ENCODE measurements around the gene SYN1. TPM values are rescaled to one million over a fixed set of nuclear protein-coding genes. Genes with fewer than 3 reads are reported as not detected.

SYN1 gene
- polyA plus RNA-seq, 1 donor from 2014 or later, result 4.3 TPM

DNA sequence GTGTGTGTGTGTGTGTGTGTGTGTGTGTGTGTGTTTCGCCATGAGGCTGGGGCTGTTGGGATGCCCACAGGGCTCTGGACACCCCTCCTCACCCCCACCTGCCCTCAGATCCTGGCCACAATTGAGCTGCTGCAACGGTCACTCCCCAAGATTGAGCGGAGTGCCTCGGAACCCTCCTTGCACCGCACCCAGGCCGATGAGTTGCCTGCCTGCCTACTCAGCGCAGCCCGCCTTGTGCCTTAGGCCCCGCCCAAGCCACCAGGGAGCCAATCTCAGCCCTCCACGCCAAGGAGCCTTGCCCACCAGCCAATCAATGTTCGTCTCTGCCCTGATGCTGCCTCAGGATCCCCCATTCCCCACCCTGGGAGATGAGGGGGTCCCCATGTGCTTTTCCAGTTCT lies 48.4 kb downstream of the SYN1 start:
- H3F3A ChIP-seq (ENCODE audit: insufficient read depth, low read length, poor library complexity, severe bottlenecking), result no peaks in the 10 kb centered on the region
- H3K9me3 ChIP-seq (ENCODE audit: low read length), result no peaks in the 10 kb centered on the region
- no peaks in the 10 kb centered on the region for H4K20me1 ChIP-seq (ENCODE audit: insufficient read depth)
- no peak overlapping the region for H3K9ac ChIP-seq (ENCODE audit: low read length)
- H3K27me3 ChIP-seq (ENCODE audit: insufficient read depth, low read depth, low read length), result no peaks in the 10 kb centered on the region
- no peaks in the 10 kb centered on the region for H3K79me2 ChIP-seq (replicated peaks; ENCODE audit: insufficient read depth, low read length)
- H3K9me2 ChIP-seq (ENCODE audit: insufficient read depth, low read length), result no peaks in the 10 kb centered on the region
- TF ChIP-seq RAD21 (conservative IDR thresholded peaks at IDR 0.05), result no peak
- TF ChIP-seq, protein P1, sequence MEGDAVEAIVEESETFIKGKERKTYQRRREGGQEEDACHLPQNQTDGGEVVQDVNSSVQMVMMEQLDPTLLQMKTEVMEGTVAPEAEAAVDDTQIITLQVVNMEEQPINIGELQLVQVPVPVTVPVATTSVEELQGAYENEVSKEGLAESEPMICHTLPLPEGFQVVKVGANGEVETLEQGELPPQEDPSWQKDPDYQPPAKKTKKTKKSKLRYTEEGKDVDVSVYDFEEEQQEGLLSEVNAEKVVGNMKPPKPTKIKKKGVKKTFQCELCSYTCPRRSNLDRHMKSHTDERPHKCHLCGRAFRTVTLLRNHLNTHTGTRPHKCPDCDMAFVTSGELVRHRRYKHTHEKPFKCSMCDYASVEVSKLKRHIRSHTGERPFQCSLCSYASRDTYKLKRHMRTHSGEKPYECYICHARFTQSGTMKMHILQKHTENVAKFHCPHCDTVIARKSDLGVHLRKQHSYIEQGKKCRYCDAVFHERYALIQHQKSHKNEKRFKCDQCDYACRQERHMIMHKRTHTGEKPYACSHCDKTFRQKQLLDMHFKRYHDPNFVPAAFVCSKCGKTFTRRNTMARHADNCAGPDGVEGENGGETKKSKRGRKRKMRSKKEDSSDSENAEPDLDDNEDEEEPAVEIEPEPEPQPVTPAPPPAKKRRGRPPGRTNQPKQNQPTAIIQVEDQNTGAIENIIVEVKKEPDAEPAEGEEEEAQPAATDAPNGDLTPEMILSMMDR (IDR thresholded peaks at IDR 0.05; ENCODE audit: poor library complexity, severe bottlenecking), result no peak
- no peak for TF ChIP-seq EP300 (conservative IDR thresholded peaks at IDR 0.05; ENCODE audit: poor library complexity, severe bottlenecking)
- no peak for TF ChIP-seq SMC3 (conservative IDR thresholded peaks at IDR 0.05; ENCODE audit: poor library complexity)
- TF ChIP-seq, protein P2, sequence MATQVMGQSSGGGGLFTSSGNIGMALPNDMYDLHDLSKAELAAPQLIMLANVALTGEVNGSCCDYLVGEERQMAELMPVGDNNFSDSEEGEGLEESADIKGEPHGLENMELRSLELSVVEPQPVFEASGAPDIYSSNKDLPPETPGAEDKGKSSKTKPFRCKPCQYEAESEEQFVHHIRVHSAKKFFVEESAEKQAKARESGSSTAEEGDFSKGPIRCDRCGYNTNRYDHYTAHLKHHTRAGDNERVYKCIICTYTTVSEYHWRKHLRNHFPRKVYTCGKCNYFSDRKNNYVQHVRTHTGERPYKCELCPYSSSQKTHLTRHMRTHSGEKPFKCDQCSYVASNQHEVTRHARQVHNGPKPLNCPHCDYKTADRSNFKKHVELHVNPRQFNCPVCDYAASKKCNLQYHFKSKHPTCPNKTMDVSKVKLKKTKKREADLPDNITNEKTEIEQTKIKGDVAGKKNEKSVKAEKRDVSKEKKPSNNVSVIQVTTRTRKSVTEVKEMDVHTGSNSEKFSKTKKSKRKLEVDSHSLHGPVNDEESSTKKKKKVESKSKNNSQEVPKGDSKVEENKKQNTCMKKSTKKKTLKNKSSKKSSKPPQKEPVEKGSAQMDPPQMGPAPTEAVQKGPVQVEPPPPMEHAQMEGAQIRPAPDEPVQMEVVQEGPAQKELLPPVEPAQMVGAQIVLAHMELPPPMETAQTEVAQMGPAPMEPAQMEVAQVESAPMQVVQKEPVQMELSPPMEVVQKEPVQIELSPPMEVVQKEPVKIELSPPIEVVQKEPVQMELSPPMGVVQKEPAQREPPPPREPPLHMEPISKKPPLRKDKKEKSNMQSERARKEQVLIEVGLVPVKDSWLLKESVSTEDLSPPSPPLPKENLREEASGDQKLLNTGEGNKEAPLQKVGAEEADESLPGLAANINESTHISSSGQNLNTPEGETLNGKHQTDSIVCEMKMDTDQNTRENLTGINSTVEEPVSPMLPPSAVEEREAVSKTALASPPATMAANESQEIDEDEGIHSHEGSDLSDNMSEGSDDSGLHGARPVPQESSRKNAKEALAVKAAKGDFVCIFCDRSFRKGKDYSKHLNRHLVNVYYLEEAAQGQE (IDR thresholded peaks at IDR 0.05; ENCODE audit: borderline replicate concordance), result no peak
- TF ChIP-seq TAF1 (IDR thresholded peaks at IDR 0.05; ENCODE audit: low read depth), result no peak
- TF ChIP-seq MXI1 (conservative IDR thresholded peaks at IDR 0.05; ENCODE audit: poor library complexity, severe bottlenecking), result no peak
- no peak for TF ChIP-seq EZH2 (IDR thresholded peaks at IDR 0.05; ENCODE audit: borderline replicate concordance, insufficient read depth, low read length, poor library complexity, severe bottlenecking)
- no peak for TF ChIP-seq POLR2AphosphoS5 (IDR thresholded peaks at IDR 0.05)
- no peak overlapping the region for H3K4me3 ChIP-seq (ENCODE audit: low read length)
- H3K27ac ChIP-seq (ENCODE audit: low read length), result no peak overlapping the region
- no peak overlapping the region for H2AFZ ChIP-seq (ENCODE audit: low read depth, low read length)
- no peak overlapping the region for H3K4me2 ChIP-seq (ENCODE audit: low read length)
- no peaks in the 10 kb centered on the region for H3K36me3 ChIP-seq (ENCODE audit: insufficient read depth, low read length)

DNA sequence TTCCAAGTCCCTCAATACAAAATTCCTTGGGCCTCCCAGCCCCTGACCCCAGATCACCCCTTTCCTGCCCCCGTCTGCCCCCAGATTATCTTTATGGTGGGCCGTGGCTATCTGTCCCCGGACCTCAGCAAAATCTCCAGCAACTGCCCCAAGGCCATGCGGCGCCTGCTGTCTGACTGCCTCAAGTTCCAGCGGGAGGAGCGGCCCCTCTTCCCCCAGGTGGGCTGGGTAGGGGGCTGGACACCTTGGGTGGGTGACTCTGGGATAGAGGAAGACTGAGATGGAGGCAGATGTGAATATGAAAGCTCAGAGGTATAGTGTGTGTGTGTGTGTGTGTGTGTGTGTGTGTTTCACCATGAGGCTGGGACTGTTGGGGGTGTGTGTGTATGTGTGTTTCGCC lies 48.9 kb downstream of the SYN1 start:
- Histone ChIP-seq H3K27me3 (ENCODE audit: insufficient read depth, low read depth, low read length) (no peaks in the 10 kb centered on the region), H2AFZ (ENCODE audit: low read depth, low read length) (no peak overlapping the region), H3K4me2 (ENCODE audit: low read length) (no peak overlapping the region), H3K9me2 (ENCODE audit: insufficient read depth, low read length) (no peaks in the 10 kb centered on the region), H4K20me1 (ENCODE audit: insufficient read depth) (no peaks in the 10 kb centered on the region), H3K27ac (ENCODE audit: low read length) (no peak overlapping the region), H3K36me3 (ENCODE audit: insufficient read depth, low read length) (no peaks in the 10 kb centered on the region), H3K9me3 (ENCODE audit: low read length) (no peaks in the 10 kb centered on the region), H3K4me3 (ENCODE audit: low read length) (no peak overlapping the region), H3F3A (ENCODE audit: insufficient read depth, low read length, poor library complexity, severe bottlenecking) (no peaks in the 10 kb centered on the region), H3K79me2 (replicated peaks; ENCODE audit: insufficient read depth, low read length) (no peaks in the 10 kb centered on the region), H3K9ac (ENCODE audit: low read length) (no peak overlapping the region)
- no peak for TF ChIP-seq EP300 (conservative IDR thresholded peaks at IDR 0.05; ENCODE audit: poor library complexity, severe bottlenecking)
- no peak for TF ChIP-seq EZH2 (IDR thresholded peaks at IDR 0.05; ENCODE audit: borderline replicate concordance, insufficient read depth, low read length, poor library complexity, severe bottlenecking)
- no peak for TF ChIP-seq MXI1 (conservative IDR thresholded peaks at IDR 0.05; ENCODE audit: poor library complexity, severe bottlenecking)
- TF ChIP-seq, protein P1 (IDR thresholded peaks at IDR 0.05; ENCODE audit: poor library complexity, severe bottlenecking), result no peak
- no peak for TF ChIP-seq POLR2AphosphoS5 (IDR thresholded peaks at IDR 0.05)
